Right ventricle myocardium superior (tissue), 1 donor: ENCODE measurements around the gene WDR72. TPM values are rescaled to one million over a fixed set of nuclear protein-coding genes. Genes with fewer than 3 reads are reported as not detected.

ENCODE experiments used
- ATAC-seq: fragments of 200-7000 bp; cut with Tn5 transposase; one replicate; pipeline ENCODE4 v1.9.1; 2020; ENCODE audit warnings: mild to moderate bottlenecking; ENCODE audit not compliant: poor library complexity
- DNase-seq: peaks from one replicate; pipeline ENCODE4 v3.0.0-alpha.2; 2020
- intact Hi-C: fragments of 100-400 bp; cut with DNase I; formaldehyde crosslinking; loops from one replicate; pipeline ENCODE4 v1.11.2; 2022
- total RNA-seq: library from RNA; stranded (reverse); fragmentation: NEBNext Ultra II Directional; extraction: Animal tissue kit (Norgen Biotek cat#: 25700); gene quantifications from one replicate; pipeline ENCODE4 v1.2.1, GENCODE V29; 2021
- donor health status: DM: no; HTN: yes; CAD: no; lungs with severe emphysema.

Gene WDR72
- total RNA-seq, 1 donor from 2014 or later = 0.13 TPM

DNA sequence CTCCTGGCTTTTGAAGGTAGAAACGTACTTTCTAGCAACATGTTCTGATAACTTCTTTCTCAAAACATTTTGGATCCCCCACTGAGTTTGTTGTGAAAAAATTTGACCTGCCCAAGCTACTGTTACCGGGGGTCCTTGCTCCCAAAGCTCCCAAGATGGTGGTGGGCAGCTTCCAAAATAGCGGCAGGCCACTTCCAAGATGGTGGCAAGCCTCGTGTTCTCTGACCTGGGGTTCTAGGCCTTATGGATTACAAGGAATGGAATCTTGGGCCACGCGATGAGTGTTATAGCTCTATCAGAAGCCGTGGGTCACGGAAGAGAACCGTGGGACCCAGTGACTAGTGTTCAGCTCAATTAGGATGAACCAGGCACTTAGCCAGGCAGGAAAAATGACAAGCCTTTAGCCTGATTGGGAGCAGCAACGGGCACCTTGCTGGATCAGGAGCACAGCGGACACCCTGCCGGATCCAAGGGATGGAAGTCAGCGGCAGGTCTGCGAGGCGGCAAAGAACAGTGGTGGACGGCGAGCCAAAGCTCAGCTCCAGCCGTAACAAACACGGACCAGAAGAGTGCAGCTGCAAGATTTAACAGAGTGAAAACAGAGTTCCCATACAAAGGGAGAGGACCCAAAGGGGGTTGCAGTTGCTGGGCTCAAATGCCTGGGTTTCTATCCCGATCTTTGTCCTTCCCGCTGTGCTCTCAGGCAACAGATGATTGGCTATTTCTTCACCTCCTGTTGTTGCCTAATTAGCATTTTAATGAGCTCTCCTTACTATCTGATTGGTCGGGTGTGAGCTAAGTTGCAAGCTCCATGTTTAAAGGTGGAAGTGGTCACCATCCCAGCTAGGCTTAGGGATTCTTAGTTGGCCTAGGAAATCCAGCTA, 133.3 kb downstream of the WDR72 start:
- intact Hi-C loops = no loop called here
- DNase-seq = no peak
- no peak for ATAC-seq

DNA sequence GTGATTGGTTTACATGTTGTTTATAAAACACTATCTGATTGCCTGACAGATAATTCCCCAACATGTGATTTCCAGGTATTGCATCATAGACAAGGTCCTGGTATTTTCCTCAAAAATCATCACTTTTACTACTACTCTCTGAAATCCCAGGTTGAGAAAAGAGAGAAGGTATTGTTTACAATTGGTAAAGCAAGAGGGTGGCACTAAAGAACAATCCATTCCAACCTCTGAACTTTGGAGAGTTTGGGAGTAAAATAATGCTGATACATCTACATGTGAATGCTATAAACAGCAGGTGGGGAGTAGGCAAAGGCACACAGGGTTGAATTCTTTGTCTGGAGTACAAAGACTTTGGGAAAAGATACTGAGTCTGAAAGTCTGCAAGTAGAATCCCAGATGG, 134.2 kb downstream of the WDR72 start:
- DNase-seq (no peak), ATAC-seq (no peak)
- intact Hi-C loops = no loop called here

DNA sequence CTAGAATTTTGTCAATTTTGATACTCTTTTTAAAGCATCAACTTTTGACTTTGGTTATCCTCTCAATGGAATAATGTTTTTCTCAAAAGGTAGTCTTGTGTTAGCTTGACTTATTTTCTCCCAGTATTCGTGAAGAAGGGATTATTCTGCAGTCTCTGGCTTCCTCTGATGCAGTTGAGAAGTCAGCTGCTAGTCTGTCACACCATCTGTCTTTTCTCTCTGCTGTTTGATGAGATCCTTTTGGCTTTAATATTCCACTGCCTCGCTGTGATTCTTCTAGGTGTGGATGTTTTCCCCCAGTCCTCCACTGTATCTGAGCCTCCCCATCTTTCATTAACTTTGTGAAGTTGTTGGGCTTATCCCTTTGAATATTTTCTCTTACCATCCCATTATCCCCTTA, 141.0 kb downstream of the WDR72 start:
- ATAC-seq = no peak
- intact Hi-C loops = no loop called here
- no peak for DNase-seq

DNA sequence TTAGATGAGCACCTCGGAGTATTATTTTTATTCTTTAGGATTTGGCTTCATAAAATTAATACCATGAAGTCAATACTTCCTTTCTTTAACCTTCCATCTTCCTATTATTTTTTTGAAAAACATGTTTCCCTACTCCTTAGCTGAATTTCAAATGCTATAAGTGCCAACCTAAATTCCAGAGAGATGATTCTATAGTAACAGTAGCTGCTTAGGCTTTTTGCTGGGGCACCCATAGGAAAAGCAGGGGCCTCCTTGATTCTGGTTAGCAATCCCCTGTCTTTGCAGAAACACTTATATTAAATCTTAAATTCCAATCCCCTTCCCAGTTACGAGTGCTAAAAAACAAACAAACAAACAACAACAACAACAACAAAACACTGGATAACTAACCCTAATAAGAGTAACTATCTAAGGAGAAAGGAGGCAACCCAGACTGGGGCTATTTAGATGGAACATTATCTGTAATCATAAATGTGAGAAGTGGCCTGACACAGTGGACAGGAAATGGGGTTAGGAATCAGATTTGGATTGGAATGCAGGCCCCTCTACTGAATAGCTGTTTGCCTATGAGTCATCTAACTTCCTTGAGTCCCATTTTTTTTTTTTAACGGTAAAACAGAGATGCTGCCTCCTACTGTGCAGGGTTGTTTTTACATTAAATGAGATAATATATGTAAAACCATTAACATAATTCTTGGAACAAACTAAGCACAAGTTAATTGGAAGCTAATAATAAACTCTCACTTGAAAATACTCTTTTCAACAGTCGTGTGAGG, 148.1 kb downstream of the WDR72 start:
- DNase-seq (no peak), ATAC-seq (no peak)
- intact Hi-C loops = no loop called here

- no peak for ATAC-seq
- intact Hi-C loops = no loop called here
- no peak for DNase-seq
Observed at GRCh38 chr15:53591041-53591440, 168.4 kb downstream of the WDR72 start.

DNA sequence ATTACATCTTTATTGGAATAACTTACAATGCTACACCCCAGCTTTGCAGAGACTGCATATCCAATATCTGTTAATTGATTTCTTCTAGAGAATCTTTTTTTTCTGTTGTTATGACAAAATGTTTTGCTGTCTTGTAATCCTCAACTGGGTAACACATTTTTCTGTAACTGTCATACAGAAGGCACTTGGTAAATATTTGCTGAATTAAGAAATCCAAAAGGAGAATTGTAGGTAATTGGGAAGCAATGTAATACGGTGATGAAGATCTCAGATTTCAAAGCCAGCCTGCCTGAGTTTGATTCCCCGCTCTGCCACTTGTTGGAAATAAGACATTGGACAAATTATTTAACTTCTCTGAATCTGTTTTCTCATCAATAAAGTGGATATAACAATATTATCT, 169.1 kb downstream of the WDR72 start:
- intact Hi-C loops = no loop called here
- no peak for ATAC-seq
- DNase-seq = no peak

DNA sequence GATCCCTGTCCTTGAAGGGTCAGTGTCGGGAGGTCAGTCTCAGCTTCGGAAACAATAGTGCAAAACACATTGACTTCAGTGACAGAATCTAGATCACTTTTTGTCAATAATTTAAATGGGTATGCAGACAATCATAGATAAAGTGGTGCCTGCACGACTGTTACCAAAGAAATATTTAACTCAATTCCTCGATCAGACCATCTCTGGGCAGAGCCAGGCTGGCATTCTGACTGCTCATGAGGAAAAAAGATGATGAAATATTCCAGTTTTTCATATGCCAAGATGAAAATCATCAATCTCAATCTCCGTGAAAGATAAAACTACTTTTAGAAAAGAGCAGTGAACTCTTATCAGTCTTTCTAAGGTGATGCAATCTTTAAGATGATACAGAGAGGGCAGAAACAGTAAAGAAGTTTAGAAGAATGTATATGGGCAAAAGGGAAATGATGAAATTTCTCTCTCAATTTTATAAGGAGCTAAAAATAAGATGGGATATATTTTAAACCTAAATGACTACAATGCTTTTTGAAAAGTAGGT, 169.9 kb downstream of the WDR72 start:
- intact Hi-C loops = no loop called here
- no peak for ATAC-seq

DNA sequence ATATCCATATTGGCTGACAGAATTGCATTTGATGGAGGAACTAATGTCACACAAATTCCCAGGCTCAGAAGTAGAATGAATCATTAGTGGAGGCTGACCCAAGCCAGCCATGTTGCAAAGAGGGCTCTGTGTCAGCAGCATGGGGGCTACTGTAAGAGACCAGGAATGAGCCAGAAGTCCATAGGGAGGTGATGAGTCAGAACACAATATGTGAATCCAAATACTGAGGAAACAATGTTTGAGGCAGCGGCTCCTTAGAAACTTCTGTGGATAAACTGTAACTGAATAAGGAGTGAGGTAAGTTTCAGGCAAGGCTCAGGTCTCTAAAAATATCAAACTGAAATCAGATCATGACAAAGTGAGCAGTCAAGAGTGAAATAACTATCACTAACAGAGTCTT, 170.7 kb downstream of the WDR72 start:
- no peak for ATAC-seq
- intact Hi-C loops = no loop called here
- DNase-seq = no peak

More for the DNA sequence above, 169.9 kb downstream of the WDR72 start:
- DNase-seq = no peak

GRCh38 chr15:53586799-53587198, 172.7 kb downstream of the WDR72 start:
- intact Hi-C loops = no loop called here
- ATAC-seq (no peak), DNase-seq (no peak)

GRCh38 chr15:53581513-53581912, 177.9 kb downstream of the WDR72 start:
- ATAC-seq (no peak), DNase-seq (no peak)
- intact Hi-C loops = no loop called here

- no peak for ATAC-seq
- intact Hi-C loops = no loop called here
- DNase-seq = no peak
Observed at GRCh38 chr15:53580366-53580765, 179.1 kb downstream of the WDR72 start.

- ATAC-seq (no peak), DNase-seq (no peak)
- intact Hi-C loops = no loop called here
Observed at GRCh38 chr15:53576841-53577240, 182.6 kb downstream of the WDR72 start.

DNA sequence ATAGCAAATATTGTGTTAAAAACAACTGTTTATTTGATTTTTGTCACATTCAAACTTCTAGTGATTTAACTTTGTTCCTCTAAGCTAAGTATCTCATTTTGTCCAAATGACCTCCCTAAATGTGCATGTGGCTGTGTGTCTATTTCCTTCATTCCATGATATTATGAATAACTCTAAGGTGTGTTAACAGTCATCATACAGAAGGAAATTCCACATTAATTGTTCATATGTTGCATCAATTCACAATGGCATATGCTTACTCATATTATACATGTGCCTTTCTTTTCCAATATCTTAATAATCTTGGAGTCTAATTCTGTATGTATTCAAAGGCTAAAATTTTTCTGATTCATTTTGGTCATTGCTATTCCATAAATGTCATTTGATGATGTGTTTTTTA, 186.4 kb downstream of the WDR72 start:
- intact Hi-C loops = no loop called here
- ATAC-seq (no peak), DNase-seq (no peak)

DNA sequence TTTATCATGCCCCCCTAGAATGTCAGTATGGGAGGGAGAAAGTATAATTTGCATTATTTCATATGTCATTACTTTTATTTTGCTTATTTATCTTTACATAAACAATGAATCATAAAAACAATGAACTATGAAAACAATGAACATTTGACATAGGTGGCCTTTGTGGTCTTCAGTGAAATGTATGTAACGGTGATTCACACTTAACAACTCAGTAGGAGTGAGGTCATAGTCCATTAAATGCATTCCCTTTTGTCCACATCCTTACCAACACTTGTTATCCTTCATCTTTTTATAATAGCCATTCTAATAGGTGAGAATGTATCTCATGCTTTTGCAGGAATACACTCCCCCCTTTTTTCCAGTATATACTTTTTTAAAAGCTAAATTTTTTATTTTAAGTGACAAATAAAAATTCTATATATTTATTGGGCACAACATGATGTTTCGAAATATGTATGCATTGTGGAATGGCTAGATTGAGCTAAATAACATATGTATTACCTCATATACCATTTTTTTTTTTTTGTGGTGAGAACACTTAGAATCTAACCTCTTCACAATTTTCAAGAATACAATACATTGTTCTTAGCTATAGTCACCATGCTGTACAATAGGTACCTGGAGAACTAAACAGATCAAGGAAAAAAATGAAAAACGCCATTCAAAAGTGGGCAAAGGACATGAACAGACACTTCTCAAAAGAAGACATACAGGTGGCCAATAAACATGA, 189.5 kb downstream of the WDR72 start:
- intact Hi-C loops = no loop called here
- no peak for ATAC-seq
- no peak for DNase-seq

- intact Hi-C loops = no loop called here
- DNase-seq (no peak), ATAC-seq (no peak)
Observed at GRCh38 chr15:53566912-53567311, 192.6 kb downstream of the WDR72 start.

DNA sequence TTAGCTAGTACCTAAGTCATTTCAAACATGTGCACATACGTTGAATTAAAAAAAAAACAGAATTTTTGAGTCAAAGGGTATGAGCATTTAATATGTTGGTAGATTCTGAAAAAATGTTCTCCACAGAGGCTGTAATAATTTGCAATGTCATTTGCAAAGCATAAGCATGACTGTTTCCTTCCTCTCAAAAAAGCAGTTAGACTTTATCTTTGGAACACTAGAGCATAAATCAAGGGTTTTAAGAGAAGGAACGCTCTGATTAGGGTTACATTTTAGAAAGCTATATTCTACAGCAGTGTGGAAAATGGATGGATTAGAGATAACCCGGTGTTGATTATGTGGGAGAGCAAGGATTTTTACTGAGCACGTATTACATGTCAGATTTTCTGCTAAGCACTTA, 193.7 kb downstream of the WDR72 start:
- DNase-seq (no peak), ATAC-seq (no peak)
- intact Hi-C loops = no loop called here

DNA sequence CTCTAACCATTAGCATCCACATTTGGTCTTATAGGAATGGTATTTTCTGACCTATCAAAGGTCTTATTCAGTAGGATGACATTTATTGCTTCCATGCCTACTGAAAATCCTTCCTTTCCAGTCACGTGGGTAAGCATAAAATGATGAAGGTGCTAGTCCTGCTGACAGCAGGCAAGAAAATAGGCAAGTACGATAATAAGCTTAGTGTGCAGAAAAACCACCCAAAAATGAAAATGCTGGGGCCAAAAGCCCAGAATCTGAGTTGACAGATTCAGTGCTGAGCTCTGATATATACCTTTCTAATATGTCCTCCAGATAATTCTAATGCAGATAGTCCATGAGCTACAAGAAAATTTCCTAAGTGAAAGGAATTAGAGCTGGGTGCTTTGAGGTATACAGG, 194.8 kb downstream of the WDR72 start:
- intact Hi-C loops = no loop called here
- DNase-seq (no peak), ATAC-seq (no peak)

- DNase-seq = no peak
- intact Hi-C loops = no loop called here
- no peak for ATAC-seq
Observed at GRCh38 chr15:53563627-53564026, 195.8 kb downstream of the WDR72 start.
